B cell (primary cell): Measurements from ENCODE around the gene PHACTR1. TPM values are rescaled to one million over a fixed set of nuclear protein-coding genes. Genes with fewer than 3 reads are reported as not detected.

Experiments
- ATAC-seq: fragments of 200-7000 bp; cut with Tn5 transposase; one replicate; pipeline ENCODE4 v1.10.0; 2021; ENCODE audit warnings: low read depth, mild to moderate bottlenecking, moderate number of reproducible peaks, moderate library complexity
- CTCF ChIA-PET: fragments of 350-600 bp; sonication (Branson Sonifier 250); formaldehyde crosslinking; loops from one replicate; lab custom pipeline; 2021; ENCODE audit warnings: antibody characterized with exemption, inconsistent platforms; lab: Charles Lee
- POLR2A ChIA-PET: fragments of 350-600 bp; sonication (Branson Sonifier 250); formaldehyde crosslinking; loops from one replicate; lab custom pipeline; 2021; ENCODE audit warnings: antibody characterized with exemption; lab: Charles Lee
- DNase-seq: peaks from one replicate; pipeline ENCODE4 v3.0.0; 2013
- H2AFZ ChIP-seq: 2 replicates; pipeline ENCODE4 v1.6.1; 2012; ENCODE audit warnings: mild to moderate bottlenecking, low read depth, low read length; ENCODE audit not compliant: insufficient read depth, poor library complexity, severe bottlenecking
- H3K27ac ChIP-seq, 2 donors: 1 replicate in 1 of 2; 2 replicates in 1 of 2; pipeline ENCODE4 v1.5.1; 2012 to 2013; ENCODE audit warnings: low read length in 2 of 2, mild to moderate bottlenecking in 2 of 2, moderate library complexity in 1 of 2
- H3K27me3 ChIP-seq, 4 experiments: fragments of 200-600 bp in 1 of 4; sonication (generic) in 1 of 4; replicated peaks in 1 of 4; 1 replicate in 2 of 4; 2 replicates in 2 of 4; pipeline versions ENCODE4 v1.6.1 to v1.7.0; 2013 to 2016; ENCODE audit warnings: low read length in 3 of 4, mild to moderate bottlenecking in 2 of 4, mixed read lengths in 1 of 4, moderate library complexity in 1 of 4; ENCODE audit not compliant: insufficient read depth in 4 of 4, control insufficient read depth in 3 of 4; ENCODE audit errors: control extremely low read depth in 1 of 4
- H3K36me3 ChIP-seq, 2 experiments: replicated peaks in 1 of 2; 1 replicate in 1 of 2; 2 replicates in 1 of 2; pipeline versions ENCODE4 v1.6.1 to v1.7.1; 2013; ENCODE audit warnings: low read length in 1 of 2; ENCODE audit not compliant: insufficient read depth in 2 of 2, control insufficient read depth in 1 of 2; ENCODE audit errors: control extremely low read depth in 1 of 2, extremely low read depth in 1 of 2
- H3K4me1 ChIP-seq, 2 donors: fragments of 200-600 bp in 1 of 2; sonication (generic) in 1 of 2; 1 replicate in 1 of 2; 2 replicates in 1 of 2; pipeline versions ENCODE4 v1.5.1 to v1.6.1; 2013 to 2017; ENCODE audit warnings: low read length in 2 of 2; ENCODE audit not compliant: control insufficient read depth in 2 of 2, insufficient read depth in 2 of 2
- H3K4me2 ChIP-seq: replicated peaks from 2 replicates; pipeline ENCODE3; 2012; ENCODE audit warnings: mild to moderate bottlenecking, low read depth, low read length; ENCODE audit not compliant: poor library complexity, severe bottlenecking
- H3K4me3 ChIP-seq, 5 experiments: fragments of 200-600 bp in 1 of 5; sonication (generic) in 1 of 5; 1 replicate in 3 of 5; 2 replicates in 2 of 5; pipeline versions ENCODE4 v1.5.1 to v1.7.0; 2011 to 2016; ENCODE audit warnings: low read length in 4 of 5, mild to moderate bottlenecking in 4 of 5, low read depth in 2 of 5, control low read depth in 1 of 5, moderate library complexity in 1 of 5; ENCODE audit not compliant: insufficient read depth in 1 of 5; ENCODE audit errors: control extremely low read depth in 1 of 5, extremely low read depth in 1 of 5
- H3K79me2 ChIP-seq: fragments of 200-600 bp; sonication (generic); one replicate; pipeline ENCODE4 v1.6.0; 2016; ENCODE audit warnings: low read length; ENCODE audit not compliant: control insufficient read depth, insufficient read depth
- H3K9ac ChIP-seq: fragments of 200-600 bp; sonication (generic); 2 replicates; pipeline ENCODE4 v1.6.1; 2017; ENCODE audit warnings: mild to moderate bottlenecking, low read length, moderate library complexity
- H3K9me3 ChIP-seq, 3 donors: one replicate each; pipeline versions ENCODE4 v1.6.1 to v1.7.1; 2013; ENCODE audit warnings: low read length in 2 of 3; ENCODE audit not compliant: control insufficient read depth in 2 of 3, insufficient read depth in 1 of 3; ENCODE audit errors: control extremely low read depth in 1 of 3
- H4K20me1 ChIP-seq: 2 replicates; pipeline ENCODE4 v1.6.0; 2012; ENCODE audit warnings: mild to moderate bottlenecking, low read length; ENCODE audit not compliant: insufficient read depth, control insufficient read depth, poor library complexity, severe bottlenecking
- H3K27ac Mint-ChIP-seq: one replicate; pipeline ENCODE4 v1.8.0; 2021; ENCODE audit warnings: mixed read lengths
- H3K27me3 Mint-ChIP-seq: one replicate; pipeline ENCODE4 v1.8.0; 2021; ENCODE audit warnings: mixed read lengths
- H3K4me1 Mint-ChIP-seq: one replicate; pipeline ENCODE4 v1.8.0; 2021; ENCODE audit warnings: mixed read lengths
- H3K4me3 Mint-ChIP-seq: one replicate; pipeline ENCODE4 v1.8.0; 2021; ENCODE audit warnings: mixed read lengths
- H3K9me3 Mint-ChIP-seq: one replicate; pipeline ENCODE4 v1.8.0; 2022; ENCODE audit warnings: mixed read lengths; ENCODE audit not compliant: insufficient read depth
- EZH2 ChIP-seq: IDR thresholded peaks from 2 replicates; pipeline ENCODE4 v1.6.1; 2012; ENCODE audit warnings: borderline replicate concordance, low read depth, mild to moderate bottlenecking, moderate library complexity, low read length; ENCODE audit not compliant: insufficient read depth, poor library complexity, severe bottlenecking
- WGBS: methylation state at CpG from one replicate; pipeline ENCODE4 v1.1.5; 2013; ENCODE audit warnings: missing lambda C conversion rate; ENCODE audit not compliant: insufficient coverage; 5-methylcytosine and 5-hydroxymethylcytosine counted together
- intact Hi-C: fragments of 100-400 bp; cut with micrococcal nuclease; formaldehyde crosslinking; loops from one replicate; pipeline ENCODE4 v1.10.0; 2022
- polyA plus RNA-seq: library from polyadenylated mRNA; depleted of rRNA; stranded (reverse); fragments of >200 nt; gene quantifications from 2 replicates; pipeline ENCODE4 v1.2.3, GENCODE V29; 2012
- total RNA-seq, 2 donors: library from RNA; stranded (reverse); fragments of 120-200 nt in 1 of 2; gene quantifications; 1 replicate in 1 of 2; 2 replicates in 1 of 2; pipeline versions ENCODE4 v1.2.3 to v1.2.4, GENCODE V29; 2013 to 2022
- TF ChIP-seq, protein P1 (sequence below): fragments of 200-600 bp; IDR thresholded peaks from one replicate; pipeline ENCODE4 v1.8.0; 2022; ENCODE audit warnings: antibody characterized with exemption, mild to moderate bottlenecking

PHACTR1 gene
- total and polyA plus RNA-seq, 2 donors (not counting 1 experiment from before 2014, with no cell fraction given), result 30.2 to 129 TPM

DNA sequence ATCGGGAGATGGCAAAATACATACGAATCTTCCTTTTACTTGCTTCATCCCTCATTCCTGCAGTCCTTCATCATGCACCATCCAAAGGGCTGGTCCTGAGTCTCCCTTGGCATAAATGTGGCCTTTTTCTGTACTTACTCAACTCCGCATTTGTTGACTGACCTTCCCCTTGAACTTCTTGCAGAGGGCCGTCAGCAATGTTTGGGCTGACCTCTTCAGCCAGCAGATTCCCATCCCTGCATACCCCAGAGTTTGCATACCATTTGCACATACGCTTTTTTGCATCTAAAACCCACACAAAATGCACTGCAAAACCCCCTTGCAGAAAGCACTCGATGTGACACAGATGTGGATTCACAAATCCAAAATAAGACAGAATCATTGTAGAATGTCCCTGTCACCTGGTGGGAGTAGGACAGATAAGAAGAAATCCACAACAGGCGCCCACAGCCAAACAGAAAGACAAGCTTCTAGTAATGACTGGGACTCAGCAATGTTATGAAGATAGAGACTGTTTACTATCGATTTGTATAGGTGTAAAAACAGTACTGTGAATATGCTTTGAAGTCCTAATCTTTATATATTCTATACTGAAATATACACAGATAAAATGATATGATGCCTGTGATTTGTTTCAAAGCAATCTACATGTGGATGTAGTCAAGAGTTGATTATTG lies 566.0 kb downstream of the PHACTR1 start:
- ATAC-seq (no peak), DNase-seq (no peak)
- H3K79me2 ChIP-seq, result peaks cover 60% of the 10 kb centered on the region
- H2AFZ ChIP-seq, result no peak overlapping the region
- intact Hi-C loops, result no loop called here
- 73% methylated on average over 6 of the region's 8 CpGs for WGBS
- Mint-ChIP-seq H3K27ac (peak overlapping the region; percentile 74), H3K27me3 (no peaks in the 10 kb centered on the region), H3K9me3 (no peaks in the 10 kb centered on the region), H3K4me1 (peaks cover 81% of the 10 kb centered on the region), H3K4me3 (no peak overlapping the region)
- CTCF ChIA-PET, result interaction anchor here (1.3 kb wide), 1 partner anchor 87 kb away, joined by 5 read pairs; no protein-coding TSS in a partner anchor
- H3K9ac ChIP-seq, result no peak overlapping the region
- peaks cover 0 to 10% (median 6%) of the 10 kb centered on the region in 3 donors for H3K9me3 ChIP-seq
- H3K27me3 ChIP-seq, result no peaks in the 10 kb centered on the region
- peaks cover 52 to 64% of the 10 kb centered on the region in 2 donors for H3K4me1 ChIP-seq
- H3K4me2 ChIP-seq, result no peak overlapping the region
- peak overlapping the region in 1 of 2 donors; percentile 35 for H3K27ac ChIP-seq
- peaks cover 72% of the 10 kb centered on the region for H4K20me1 ChIP-seq
- TF ChIP-seq, protein P1, sequence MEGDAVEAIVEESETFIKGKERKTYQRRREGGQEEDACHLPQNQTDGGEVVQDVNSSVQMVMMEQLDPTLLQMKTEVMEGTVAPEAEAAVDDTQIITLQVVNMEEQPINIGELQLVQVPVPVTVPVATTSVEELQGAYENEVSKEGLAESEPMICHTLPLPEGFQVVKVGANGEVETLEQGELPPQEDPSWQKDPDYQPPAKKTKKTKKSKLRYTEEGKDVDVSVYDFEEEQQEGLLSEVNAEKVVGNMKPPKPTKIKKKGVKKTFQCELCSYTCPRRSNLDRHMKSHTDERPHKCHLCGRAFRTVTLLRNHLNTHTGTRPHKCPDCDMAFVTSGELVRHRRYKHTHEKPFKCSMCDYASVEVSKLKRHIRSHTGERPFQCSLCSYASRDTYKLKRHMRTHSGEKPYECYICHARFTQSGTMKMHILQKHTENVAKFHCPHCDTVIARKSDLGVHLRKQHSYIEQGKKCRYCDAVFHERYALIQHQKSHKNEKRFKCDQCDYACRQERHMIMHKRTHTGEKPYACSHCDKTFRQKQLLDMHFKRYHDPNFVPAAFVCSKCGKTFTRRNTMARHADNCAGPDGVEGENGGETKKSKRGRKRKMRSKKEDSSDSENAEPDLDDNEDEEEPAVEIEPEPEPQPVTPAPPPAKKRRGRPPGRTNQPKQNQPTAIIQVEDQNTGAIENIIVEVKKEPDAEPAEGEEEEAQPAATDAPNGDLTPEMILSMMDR, result no peak
- POLR2A ChIA-PET, result no interaction called here
- peaks cover 16 to 92% of the 10 kb centered on the region in 2 experiments for H3K36me3 ChIP-seq
- H3K4me3 ChIP-seq, result no peak overlapping the region

DNA sequence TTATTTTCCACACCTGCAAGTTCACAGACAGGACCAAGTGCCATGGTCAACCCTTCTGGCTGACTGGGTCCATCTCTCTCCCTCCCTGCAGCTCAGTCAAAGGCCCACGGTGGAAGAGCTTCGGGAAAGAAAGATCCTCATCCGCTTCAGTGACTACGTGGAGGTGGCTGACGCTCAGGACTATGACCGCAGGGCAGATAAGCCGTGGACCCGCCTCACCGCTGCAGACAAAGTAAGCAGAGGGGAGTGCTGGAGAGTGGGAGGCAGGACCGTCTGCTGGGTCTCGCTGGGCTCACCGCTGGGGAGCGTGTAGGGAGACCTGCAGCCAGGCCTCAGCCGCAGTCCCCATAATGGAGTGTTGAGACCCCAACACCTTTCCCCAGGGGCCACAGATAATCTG lies 566.8 kb downstream of the PHACTR1 start:
- Histone ChIP-seq H3K9me3 (peaks cover 0 to 17% (median 7%) of the 10 kb centered on the region in 3 donors), H3K36me3 (peaks cover 22 to 94% of the 10 kb centered on the region in 2 experiments), H4K20me1 (peaks cover 73% of the 10 kb centered on the region), H3K27me3 (no peaks in the 10 kb centered on the region), H3K27ac (no peak overlapping the region), H3K4me1 (peaks cover 45 to 56% of the 10 kb centered on the region in 2 donors), H3K79me2 (peaks cover 55% of the 10 kb centered on the region), H2AFZ (no peak overlapping the region), H3K4me3 (no peak overlapping the region), H3K9ac (no peak overlapping the region), H3K4me2 (no peak overlapping the region)
- CTCF ChIA-PET, result interaction anchor here (1.3 kb wide), 1 partner anchor 88 kb away, joined by 5 read pairs; no protein-coding TSS in a partner anchor
- no peak overlapping the region for H3K4me3 Mint-ChIP-seq
- H3K27me3 Mint-ChIP-seq, result no peaks in the 10 kb centered on the region
- POLR2A ChIA-PET, result no interaction called here
- H3K4me1 Mint-ChIP-seq, result peaks cover 78% of the 10 kb centered on the region
- ATAC-seq (no peak), DNase-seq (no peak)
- no peaks in the 10 kb centered on the region for H3K9me3 Mint-ChIP-seq
- peak overlapping the region; percentile 2 for H3K27ac Mint-ChIP-seq
- WGBS, result 98% methylated on average over 14 of the region's 14 CpGs
- TF ChIP-seq, protein P1, result no peak
- no peak for TF ChIP-seq EZH2
- intact Hi-C loops, result no loop called here
